Fibroblast of villous mesenchyme (primary cell): ENCODE data around the gene MMD. TPM values are rescaled to one million over a fixed set of nuclear protein-coding genes. Genes with fewer than 3 reads are reported as not detected.
A peak's percentile ranks its signal among the peaks of the same experiment; 100 is the strongest.

Experiments used
- DNase-seq: peaks from one replicate; pipeline ENCODE4 v3.0.0-alpha.2; 2010; ENCODE audit warnings: low read depth
- H3K4me3 ChIP-seq: 2 replicates; pipeline ENCODE4 v1.5.1; 2011; ENCODE audit warnings: low read depth, mild to moderate bottlenecking, low read length
- total RNA-seq: library from RNA; depleted of rRNA; stranded (reverse); fragments of >200 nt; gene quantifications from 2 replicates; pipeline ENCODE4 v1.2.3, GENCODE V29; 2012
- TF ChIP-seq, protein P1 (sequence below): IDR thresholded peaks from 2 replicates; pipeline ENCODE4 v1.5.1; 2012; ENCODE audit warnings: low read depth, mild to moderate bottlenecking, low read length; ENCODE audit not compliant: insufficient read depth

The MMD gene
- total RNA-seq, 1 donor, result 9.5 TPM

DNA sequence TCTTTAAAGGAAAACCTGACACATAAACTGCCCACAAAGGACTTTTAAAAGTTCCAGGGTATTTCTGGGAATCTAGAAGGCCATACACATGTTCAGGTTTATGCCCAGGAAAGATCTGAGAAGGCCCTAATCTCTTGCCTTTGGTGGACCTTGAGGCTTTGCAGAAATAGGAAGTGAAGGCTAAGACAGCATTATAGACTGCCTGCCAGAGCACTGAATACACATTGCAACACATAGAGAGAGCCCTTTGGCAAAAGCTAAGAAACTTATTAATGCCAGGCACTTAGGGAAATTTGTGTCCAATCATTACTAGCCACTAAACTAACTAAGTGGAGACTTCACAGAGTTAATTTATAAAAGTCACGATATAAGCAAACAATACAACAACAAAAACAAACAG, 70.4 kb downstream of the MMD start:
- no peak for DNase-seq

GRCh38 chr17:55350825-55351205, 70.8 kb downstream of the MMD start:
- no peak for DNase-seq
- TF ChIP-seq, protein P1, sequence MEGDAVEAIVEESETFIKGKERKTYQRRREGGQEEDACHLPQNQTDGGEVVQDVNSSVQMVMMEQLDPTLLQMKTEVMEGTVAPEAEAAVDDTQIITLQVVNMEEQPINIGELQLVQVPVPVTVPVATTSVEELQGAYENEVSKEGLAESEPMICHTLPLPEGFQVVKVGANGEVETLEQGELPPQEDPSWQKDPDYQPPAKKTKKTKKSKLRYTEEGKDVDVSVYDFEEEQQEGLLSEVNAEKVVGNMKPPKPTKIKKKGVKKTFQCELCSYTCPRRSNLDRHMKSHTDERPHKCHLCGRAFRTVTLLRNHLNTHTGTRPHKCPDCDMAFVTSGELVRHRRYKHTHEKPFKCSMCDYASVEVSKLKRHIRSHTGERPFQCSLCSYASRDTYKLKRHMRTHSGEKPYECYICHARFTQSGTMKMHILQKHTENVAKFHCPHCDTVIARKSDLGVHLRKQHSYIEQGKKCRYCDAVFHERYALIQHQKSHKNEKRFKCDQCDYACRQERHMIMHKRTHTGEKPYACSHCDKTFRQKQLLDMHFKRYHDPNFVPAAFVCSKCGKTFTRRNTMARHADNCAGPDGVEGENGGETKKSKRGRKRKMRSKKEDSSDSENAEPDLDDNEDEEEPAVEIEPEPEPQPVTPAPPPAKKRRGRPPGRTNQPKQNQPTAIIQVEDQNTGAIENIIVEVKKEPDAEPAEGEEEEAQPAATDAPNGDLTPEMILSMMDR, result no peak
- H3K4me3 ChIP-seq, result no peak overlapping the region

More for the DNA sequence above, 70.4 kb downstream of the MMD start:
- no peak overlapping the region for H3K4me3 ChIP-seq
- TF ChIP-seq, protein P1, result no peak

DNA sequence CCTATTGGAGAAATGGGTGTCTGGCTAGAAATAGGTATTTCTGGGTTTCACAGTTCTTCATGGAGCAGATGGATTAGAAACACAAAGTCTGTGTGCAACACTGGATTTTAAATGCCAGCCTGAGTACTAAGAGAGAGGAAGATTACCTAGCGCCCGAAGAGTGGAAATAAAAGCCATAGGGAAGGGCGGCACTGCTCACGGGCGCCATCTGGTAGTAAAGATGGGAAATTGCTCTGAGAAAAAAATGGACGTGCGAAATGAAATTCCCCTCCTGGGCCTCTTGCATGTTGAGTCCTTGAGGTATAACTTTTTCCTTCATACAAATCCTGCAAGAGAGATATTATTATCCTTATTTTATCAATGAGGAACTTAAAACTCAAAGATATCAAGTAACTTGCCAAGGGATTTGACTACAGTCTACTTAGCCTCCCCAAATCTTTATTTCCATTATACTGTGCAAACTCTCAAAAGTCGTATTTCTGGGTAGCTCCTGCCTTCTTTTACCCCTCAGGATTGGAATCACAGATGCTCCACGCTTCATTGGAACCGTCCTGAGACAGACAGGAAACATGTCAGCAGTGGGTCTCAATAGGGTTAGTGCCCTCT, 72.8 kb downstream of the MMD start:
- DNase-seq, result peak; percentile 58
- TF ChIP-seq, protein P1, result peak; percentile 82
- H3K4me3 ChIP-seq, result no peak overlapping the region

DNA sequence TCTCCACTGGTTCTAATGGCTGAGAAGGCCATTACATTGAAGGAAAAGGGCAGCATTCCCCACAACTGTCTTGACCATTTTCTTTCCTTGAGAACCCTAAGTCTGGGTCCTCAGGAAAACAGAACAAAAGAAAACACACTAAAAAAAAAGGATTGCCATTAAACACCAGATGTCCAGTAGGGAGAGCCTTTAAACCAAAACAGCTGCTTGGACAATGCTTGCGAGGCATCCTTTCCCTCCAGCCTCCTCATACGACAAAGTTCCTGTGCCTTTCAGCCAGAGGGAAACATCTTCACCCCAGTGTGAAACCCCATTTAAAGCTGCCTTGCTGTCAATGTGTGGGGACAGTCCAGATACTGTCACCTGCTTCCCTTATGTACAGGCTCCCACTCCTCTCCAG, 74.3 kb downstream of the MMD start:
- TF ChIP-seq, protein P1, result no peak
- H3K4me3 ChIP-seq, result no peak overlapping the region
- DNase-seq, result no peak

GRCh38 chr17:55346658-55347057, 75.0 kb downstream of the MMD start:
- TF ChIP-seq, protein P1, result no peak
- DNase-seq, result no peak
- H3K4me3 ChIP-seq, result no peak overlapping the region

GRCh38 chr17:55345132-55345531, 76.5 kb downstream of the MMD start:
- TF ChIP-seq, protein P1, result no peak
- DNase-seq, result no peak
- no peak overlapping the region for H3K4me3 ChIP-seq

DNA sequence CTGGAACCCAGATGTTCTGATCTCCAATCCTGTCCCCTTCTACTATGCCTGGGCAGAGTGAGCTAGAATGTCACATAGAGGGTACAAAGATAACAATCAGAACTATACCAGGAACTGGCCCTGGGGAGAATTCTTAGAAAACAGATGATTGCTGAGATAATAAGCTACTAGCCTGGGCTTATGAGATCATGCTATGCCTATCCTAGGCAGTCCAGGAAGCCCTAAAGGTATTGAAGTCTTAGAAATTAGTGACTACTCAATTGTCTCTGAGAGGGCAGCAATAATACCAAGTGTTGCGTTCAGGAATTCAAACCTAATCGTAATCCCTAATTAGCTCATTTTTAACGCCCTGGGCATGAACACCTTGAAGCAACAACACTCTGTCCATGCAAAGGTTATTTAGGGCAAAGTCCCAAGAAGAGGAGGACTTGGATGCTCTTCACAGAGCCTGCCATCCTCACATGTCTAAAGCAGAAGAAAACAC, 77.1 kb downstream of the MMD start:
- DNase-seq, result no peak
- TF ChIP-seq, protein P1, result no peak
- no peak overlapping the region for H3K4me3 ChIP-seq
